Stimulated activated CD4-positive, alpha-beta T cell treated with anti-CD3 and anti-CD28 coated beads, Interleukin-2, amount 100 ng/mL, for 24 hours (primary cell): ENCODE results near the gene ITGB6.
"Not testable (repeated sequence)": the region's sequence is repeated elsewhere in the genome, so short reads cannot be mapped to it uniquely, and the experiment has no call there.

ENCODE experiments used
- DNase-seq, 2 donors: peaks; one replicate each; pipeline ENCODE4 v3.0.0-alpha.2; 2020

Gene ITGB6

DNA sequence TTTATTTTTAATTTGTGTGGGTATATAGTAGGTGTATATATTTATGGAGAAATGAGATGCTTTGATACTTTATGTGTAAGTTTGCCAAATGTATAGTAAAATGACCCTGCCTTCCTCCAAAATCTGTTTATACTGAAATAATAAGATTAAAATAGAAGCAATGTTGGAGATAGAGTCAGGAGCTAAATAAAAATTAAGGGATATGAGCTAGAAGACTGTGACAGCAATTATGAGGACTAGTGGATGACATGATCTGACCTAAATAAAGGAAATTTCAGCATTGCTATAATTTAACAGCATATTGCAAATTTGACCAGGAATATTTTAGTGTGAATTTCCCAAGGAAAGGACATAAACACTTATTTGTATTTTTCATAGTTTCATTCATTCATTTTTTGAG lies 60.7 kb downstream of the ITGB6 start:
- no peak for DNase-seq

DNA sequence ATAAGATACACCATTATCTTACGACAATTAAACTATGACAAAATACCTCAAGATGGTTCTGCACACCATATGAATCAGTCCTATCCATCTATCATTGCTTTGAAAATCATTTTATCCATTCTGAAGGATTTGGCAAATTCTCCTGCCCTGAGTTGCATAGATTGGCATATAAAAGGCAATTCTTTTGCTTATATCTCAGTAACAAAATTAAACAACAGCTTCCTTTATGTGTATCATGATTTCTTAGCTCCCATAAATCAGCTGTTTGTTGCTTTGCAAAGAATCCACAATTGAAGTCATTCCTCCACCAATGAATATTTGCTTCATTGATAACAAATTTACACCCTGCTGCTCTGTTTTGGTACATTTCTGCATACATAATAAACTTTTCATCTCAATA lies 61.7 kb downstream of the ITGB6 start:
- DNase-seq: no peak

DNA sequence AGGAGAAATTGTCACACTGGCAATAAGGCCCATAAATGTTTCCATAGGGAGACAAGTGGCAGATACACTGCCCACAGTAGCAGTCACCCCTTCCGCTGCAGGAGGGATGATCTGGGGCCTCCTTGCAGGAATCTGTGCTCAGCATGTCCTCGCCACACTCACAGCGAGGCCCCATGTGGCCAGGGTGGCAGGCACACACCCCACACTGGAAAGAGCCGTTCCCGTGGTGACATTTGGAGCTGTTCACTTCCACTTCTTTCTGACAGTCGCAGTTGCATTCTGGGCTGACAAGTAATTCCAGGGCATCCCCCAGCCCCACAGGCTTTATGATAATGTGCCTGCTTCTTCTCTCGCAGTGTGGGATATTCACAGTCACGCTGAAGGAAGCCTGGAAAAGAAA lies 62.6 kb downstream of the ITGB6 start:
- DNase-seq: no peak

DNA sequence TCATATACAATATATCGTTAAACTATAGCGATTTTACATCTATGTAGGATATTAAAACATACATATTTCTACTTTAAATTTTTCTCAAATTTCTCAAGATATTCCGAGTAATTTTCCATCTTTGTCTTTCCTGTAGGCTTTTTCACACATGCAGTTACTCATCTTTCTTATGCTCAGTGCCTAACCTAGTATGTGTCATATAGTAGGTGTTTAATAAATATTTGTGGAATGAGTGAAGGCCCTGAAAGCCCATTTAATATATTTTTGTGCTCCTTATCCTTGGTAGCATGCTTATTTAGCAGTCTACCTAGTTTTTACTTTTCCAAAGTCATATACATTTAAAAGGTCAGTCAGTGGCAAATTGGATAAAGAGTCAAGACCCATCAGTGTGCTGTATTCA lies 67.3 kb downstream of the ITGB6 start:
- no peak for DNase-seq

DNA sequence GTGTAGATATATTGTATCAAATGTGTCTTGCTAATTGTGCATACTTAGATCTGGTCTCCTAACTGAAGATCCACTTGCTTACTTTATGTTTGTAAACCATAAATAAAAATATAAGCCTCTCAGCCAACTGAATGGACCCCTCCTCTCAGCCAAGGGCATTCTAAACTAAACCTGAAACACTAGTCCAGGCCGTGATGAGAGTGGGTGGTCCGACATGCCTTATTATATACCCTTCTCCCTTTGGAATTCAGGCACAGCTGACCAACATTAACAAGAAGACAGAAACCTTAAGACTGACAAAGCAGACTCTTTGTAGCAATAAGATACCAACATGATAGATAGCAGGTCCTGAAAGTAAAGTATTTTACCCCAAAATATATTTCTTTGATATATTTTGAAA lies 73.3 kb downstream of the ITGB6 start:
- DNase-seq: no peak

DNA sequence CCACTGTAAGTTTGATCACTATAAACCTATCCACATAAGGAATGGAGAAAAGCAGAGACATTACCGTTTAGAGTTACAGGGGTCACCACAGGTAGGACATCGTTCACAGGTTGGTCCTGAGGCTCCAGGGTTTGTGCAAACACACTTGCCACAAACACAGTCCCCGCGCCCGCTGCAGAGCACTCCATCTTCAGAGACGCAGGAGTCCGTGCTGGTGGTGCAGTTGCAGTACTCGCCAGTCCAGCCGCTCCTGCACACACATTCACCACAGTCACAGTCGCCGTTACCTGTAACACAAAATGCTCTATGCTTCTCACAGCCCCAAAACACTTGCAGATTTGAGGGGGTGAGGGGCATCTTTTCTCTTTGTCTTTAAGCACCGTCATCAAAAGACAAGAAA lies 73.8 kb downstream of the ITGB6 start:
- no peak for DNase-seq

DNA sequence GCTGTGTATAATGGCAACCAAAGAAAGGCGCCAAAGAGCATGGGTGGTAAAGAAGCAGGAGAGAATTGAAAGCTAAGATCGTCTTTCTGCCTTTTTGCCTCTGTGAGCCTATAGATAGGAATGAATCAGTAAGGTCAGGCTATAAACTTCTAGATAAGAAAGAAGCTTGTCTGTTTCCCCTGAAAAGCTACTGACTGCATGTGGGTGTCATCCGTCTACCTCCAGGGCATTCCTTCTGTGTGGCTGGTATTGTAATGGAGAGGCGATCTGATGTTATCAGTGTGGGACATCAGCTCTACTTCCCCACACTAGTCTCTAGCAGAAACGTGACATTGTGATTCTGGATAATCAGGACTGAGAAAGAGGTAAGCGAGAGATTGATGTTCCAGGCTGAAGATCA lies 74.2 kb downstream of the ITGB6 start:
- no peak for DNase-seq

DNA sequence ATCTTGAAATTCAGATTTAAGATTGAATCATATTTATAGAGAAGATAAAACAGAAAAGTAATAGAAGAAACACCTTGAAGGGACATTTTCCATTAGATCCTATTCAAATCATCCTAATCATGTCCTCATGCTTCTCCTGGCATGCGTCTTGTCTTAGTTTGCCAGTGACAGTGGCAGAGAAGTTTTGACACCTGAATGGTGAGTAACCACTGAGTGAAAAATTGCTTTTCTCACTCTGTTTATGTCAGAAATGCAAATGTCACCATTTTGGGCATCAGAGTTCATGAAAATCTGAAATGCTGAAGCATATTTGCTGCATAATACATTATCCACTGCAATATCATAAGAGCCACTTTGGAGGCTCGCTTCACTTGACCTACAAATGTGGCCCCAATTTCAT lies 74.7 kb downstream of the ITGB6 start:
- DNase-seq: no peak

DNA sequence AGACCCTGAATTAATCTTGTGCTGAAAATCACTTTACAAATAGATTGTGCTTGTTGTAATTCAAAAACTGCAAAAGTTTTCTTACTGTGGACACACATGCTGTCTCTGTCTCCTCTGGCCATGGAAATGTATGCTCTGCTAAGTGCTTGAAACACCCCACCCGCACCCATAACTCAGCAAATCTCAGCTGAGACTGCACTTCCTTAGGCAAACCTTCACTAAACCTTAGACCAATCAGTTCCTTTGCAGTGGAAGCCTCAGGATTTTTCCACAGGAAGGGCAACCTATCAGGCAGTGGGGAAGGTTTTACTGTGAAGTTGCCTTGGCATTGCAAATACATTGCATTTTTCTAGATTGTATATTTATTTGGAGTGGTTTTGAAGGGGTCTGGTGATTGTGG lies 75.5 kb downstream of the ITGB6 start:
- no peak for DNase-seq

DNA sequence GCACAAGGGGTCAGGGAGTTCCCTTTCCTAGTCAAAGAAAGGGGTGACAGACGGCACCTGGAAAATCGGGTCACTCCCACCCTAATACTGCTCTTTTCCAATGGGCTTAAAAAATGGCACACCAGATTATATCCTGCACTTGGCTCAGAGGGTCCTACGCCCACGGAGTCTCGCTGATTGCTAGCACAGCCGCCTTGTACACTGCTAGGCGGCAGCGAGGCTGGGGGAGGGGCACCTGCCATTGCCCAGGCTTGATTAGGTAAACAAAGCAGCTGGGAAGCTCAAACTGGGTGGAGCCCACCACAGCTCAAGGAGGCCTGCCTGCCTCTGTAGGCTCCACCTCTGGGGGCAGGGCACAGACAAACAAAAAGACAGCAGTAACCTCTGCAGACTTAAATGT lies 85.4 kb downstream of the ITGB6 start:
- not testable (repeated sequence) for DNase-seq

DNA sequence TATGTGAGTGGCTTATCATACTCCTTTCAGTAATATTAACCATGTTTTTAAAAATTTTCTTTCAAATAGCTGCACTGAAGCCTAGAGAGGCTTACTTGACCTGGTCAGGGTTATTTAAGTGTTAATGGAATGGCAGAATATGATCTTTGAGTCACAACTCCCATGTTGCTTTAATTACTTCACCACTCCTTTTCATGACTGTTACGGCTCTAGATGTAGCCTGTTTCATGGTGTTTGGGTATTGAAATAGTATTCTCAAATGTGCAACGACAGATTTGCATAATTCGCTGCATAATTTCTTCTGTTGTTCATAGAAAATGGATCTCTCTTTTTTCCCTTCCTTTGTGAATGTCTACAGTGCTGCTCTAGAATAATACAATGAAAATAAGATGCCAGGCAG lies 86.1 kb downstream of the ITGB6 start:
- DNase-seq: no peak

DNA sequence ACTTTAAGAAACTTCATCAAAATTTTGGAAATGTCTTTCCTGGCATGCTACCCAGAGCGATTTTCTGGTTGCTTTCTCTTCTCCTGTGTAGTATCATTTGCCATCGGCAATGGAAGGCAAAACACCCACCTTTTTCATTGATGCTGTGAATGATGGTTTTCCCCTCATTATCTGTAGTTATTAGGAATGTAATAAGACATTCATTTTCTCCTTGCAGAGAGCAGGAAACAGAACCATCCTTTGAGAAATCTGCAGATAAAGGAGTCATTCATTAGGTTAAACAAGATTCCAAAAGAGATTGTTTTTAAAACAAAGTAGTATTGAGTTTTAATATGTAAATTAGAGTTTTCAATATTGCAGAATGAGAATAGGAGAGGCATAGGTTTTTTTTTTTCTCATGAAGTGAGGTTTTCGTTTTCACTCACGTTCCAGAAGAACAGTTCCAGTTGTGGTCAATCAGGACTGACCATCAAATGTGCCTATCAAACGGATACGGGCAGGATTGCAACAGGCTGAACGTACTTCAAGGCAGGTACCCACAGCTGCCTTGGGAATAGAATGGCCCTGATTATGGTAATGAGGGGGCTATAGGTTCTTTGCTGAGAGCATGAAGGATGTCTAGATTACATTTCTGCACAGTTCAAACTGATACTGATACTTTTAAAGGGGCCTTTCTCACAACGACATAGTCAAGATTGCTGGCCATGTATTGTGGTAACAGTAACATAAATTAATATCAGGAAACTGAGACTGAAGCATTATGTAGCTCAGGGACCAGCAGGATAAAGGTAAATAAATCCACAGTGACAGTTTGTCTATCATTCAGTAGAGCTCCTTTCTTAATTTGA lies 87.9 kb downstream of the ITGB6 start:
- no peak for DNase-seq

DNA sequence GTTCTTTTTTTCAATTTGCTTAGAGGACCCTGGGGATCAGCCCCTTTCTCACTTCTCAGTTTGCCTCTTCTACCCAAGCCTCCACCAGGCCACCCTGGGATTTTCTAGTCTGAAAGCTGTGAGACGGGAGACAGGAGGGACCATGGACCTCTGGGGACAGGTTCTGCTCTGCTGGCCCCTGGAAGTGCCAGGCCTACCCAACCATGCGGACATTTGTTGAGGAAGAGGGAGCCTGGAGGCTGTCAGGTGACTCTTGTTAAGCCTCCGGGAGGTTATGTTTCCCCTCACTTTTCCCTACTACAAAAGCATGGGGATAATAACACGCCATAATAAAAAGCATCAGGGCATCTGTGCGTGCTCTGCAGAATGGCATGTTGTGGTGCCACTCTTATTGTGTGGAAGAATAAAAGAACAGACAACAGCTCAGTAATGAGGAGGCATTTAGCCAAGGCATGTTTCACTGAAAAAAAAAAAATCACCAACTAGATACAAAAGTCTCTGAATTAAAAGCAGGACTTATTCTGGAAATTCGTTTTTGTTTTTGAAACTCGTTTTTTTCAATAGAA lies 89.3 kb downstream of the ITGB6 start:
- DNase-seq: no peak

DNA sequence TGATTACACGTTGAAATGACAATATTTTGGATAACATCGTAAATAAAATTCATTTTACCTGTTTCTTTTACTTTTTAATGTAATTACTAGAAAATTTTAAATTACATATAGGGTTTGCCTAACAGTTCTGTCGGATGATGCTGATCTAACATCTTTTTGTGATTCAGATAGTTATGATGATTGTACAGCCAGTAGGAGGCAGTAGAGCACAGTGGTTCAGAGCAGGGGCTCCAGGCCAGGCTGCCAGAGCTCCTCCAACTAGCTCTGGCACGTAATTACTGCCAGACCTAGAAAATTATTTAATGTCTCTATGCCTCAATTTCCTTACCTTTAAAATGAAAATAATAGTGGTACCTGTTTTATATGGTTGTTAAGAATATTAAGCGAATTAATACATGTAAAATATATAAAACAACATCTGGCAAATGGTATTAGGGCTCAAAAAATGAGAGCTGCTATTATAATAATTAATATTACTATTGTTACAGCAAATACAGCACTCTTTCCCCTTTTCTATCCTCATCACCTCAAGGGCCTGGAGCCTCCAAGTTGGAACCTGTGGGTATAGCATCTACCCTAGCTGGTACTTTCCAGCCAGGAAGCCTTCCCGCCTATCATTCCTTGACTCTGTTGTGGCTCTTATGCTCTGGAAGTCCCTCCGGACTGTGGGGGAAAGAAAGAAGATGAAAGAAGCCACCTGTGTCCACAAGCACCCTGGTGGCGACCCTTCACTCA lies 90.0 kb downstream of the ITGB6 start:
- peak; percentile 52 to 58 for DNase-seq

DNA sequence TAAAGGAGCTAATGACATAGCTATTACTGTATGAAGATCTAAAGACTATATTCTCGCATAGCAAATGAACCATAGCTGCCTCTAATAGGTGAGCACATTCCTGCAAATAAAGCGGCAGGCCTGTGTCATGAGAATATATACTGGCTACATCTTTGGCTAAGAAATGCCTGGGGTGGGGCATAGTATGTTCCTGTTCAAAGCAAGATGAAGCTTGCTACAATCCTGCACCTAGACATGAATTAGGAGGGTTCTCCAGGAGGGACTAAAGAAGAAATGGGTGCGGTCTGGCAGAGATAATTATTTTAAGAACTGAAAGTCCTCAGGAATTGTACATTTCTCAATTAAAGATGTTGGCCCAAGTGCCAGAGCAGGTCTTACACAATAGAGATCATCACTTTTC lies 90.8 kb downstream of the ITGB6 start:
- DNase-seq: no peak

DNA sequence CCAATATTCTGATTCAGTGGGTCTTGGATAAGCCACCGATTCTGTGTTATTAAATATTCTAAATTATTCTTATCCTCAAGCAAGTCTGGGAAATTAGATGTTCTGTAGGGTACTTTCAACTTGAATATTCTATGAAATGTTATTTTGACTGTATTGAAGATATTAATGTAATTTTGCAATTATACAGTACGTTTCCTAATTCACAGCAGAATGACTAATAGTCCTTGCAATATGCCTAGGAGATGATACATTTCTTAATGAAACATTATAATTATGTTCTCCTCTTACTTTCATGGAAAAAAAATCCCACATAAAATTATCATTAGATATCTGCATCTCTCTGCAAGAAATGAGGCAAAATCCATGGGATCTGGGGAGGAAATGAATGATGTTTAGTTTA lies 91.4 kb downstream of the ITGB6 start:
- DNase-seq: no peak

DNA sequence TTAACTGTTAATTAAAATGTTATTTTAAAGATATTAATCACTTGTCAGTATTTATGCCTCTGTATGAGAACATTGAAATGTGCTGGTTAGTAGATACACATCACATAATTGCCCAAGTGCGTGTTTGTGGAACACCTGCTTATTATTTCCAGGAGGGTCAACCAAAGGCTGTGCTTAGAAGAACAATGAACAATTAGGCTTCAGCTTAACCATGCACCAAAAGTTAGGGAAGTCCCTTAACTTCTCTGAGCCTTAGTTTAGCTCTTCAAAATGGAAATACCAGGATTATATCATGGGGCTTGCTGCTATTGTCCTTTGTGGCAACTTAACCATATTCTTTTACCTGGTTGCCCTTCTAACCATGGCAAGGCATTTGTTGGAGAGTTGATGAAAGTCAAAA lies 94.7 kb downstream of the ITGB6 start:
- no peak for DNase-seq

DNA sequence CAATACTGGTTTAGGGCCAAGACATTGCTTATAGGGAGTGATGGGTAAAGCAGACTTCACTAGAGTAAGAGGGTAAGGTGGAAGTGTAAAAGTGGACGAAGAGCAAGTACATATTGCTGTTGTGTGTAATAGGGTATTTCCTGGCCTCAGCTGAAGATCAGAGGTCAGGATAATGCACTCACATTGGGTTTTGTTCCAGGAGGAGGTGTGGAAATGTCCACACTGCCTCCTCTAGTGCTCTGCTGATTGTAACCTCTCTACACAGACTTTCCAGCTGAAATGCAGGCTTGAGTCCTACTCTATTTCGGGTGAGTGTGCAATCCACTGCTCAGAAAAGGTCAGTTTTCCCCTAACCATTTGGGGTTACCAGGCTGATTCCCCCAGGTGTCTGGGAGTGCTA lies 96.0 kb downstream of the ITGB6 start:
- no peak for DNase-seq

DNA sequence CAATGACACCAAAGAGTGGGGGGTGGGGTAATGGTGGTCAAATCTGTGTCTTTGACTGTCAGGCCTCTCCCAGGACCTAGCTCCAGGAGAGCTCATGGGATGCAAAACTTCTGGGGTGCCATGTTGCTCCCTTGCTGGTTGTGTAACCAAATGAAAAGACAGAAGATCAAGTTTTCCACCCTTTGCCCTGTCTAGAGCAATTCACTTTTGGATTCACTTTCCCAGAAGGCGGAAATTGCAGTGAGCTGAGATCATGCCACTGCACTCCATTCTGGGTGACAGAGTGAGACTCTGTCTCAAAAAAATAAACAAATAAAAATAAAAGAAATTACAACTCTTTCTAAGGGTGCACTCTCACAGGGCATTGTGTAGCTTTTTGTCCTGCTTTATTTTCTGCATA lies 102.7 kb downstream of the ITGB6 start:
- no peak for DNase-seq

DNA sequence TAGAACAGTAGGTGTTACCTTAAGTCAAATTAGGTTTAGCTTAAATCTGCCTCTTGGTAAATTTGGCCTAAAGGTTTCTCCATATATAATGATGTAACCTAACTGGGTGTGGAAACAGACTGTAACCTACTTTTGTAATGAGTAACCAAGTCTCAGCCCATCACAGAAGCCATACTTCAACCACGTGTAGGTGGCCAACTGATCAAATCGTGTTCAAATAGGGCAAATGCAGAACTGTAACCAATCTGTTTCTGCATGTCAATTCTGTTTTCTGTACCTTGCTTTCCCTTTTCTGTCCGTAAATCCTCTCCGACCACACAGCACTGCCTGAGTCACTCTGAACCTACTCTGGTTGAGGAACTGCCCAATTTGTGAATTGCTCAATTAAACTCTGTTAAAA lies 103.7 kb downstream of the ITGB6 start:
- DNase-seq: peak; percentile 4 to 23

DNA sequence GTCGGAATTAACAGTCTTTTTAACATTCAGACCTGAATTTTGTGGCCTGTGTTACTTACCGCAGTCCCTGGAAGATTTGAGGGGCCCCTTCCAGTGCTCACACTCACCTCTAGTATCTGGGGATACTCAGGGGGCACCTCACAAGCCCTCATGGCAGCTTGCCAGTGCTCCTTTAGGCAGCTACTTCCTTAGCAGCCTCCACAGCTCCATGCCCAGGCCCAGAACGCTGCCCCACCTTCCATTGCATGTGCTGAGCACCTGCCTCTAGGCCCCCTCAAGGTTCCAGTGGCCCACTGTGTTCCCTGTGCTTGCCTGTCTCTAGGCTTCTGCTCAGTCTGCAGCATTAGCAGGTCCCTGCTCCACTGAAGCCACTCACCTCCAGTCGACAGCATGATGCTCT lies 107.6 kb downstream of the ITGB6 start:
- no peak for DNase-seq

DNA sequence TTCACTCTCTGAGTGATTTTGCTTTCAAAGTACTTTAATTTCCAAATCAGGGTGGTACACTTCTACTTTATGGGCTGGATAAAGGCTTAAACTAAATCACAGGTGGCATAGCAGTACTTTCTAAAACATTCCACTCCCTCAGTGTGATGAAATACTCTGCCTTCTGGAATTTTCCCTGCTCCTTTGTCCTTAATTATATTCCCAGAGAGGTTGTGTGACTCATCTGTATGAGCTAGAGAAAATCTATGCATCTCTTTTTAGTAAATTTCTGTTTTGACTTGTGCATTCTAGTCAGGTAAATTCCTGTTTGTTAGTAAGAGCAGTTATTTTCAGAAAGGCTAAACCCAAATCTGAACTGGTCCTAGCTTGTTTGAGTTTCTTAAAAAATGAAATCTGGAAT lies 108.7 kb downstream of the ITGB6 start:
- DNase-seq: no peak

DNA sequence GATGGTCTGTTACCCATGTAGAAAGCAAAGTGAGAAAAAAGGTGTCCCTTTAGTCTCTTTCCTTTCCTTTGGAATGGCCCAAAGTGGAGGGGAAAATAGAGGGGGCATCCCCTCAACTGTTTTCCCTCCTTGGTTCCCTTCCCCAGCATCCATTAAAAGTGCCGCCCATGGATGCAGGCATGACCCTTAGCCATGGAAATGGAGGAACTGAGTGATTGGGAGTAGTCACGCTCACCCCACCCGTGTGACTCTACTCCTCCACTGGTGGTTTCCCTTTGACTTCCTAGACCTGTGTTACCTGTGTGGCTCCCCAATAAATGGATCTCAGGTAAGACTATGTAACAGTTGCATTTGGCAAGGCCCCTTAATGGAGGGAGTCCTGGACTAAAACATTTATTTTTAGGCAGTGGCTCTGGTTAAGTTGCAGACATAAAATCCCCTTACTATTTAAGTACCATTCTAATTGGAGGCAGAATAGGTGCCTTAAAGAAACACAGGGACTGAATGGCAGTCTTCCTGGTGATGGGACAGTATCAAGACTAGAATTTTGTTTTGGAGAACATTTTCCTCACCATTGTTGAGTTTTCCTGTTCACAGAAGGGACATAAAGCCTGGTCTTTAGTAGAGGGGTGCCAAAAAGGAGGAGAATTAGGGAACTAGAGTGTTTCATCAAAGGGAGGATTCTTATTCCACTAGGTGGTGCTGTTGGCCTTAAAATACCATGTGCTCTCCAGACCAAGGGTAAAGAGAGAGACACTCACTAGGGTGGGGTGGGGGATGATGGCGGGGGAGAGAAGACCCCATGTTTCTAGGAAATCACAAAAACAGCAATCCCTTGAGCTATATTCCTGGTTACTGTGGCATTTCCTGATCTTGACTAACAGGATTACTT lies 112.0 kb downstream of the ITGB6 start:
- DNase-seq: no peak
